Stimulated activated CD4-positive, alpha-beta T cell treated with anti-CD3 and anti-CD28 coated beads, TNF-alpha, amount 100 ng/mL, for 1 hour (primary cell): ENCODE data around the gene FAM83G.
"Not testable (repeated sequence)": the region's sequence is repeated elsewhere in the genome, so short reads cannot be mapped to it uniquely, and the experiment has no call there.

Experiments used
- DNase-seq, 3 donors: peaks; one replicate each; pipeline ENCODE4 v3.0.0-alpha.2; 2020; ENCODE audit warnings: low read depth in 3 of 3, low spot score in 1 of 3

The FAM83G gene

GRCh38 chr17:18922596-18922995 lies 82.0 kb downstream of the FAM83G start:
- not testable (repeated sequence) for DNase-seq

- DNase-seq, result no peak
Observed at GRCh38 chr17:18921912-18922451, 82.6 kb downstream of the FAM83G start.

GRCh38 chr17:18921485-18921884 lies 83.1 kb downstream of the FAM83G start:
- DNase-seq, result no peak

- DNase-seq, result no peak
Observed at GRCh38 chr17:18920911-18921441, 83.6 kb downstream of the FAM83G start.

- no peak for DNase-seq
Observed at GRCh38 chr17:18919963-18920362, 84.6 kb downstream of the FAM83G start.
